ENCODE data around the gene CASTOR2. TPM values are rescaled to one million over a fixed set of nuclear protein-coding genes. Genes with fewer than 3 reads are reported as not detected.
"Not testable (repeated sequence)": the region's sequence is repeated elsewhere in the genome, so short reads cannot be mapped to it uniquely, and the experiment has no call there.

Gene CASTOR2
- total RNA-seq, 2 donors from 2014 or later: 65.0 to 67.8 TPM

DNA sequence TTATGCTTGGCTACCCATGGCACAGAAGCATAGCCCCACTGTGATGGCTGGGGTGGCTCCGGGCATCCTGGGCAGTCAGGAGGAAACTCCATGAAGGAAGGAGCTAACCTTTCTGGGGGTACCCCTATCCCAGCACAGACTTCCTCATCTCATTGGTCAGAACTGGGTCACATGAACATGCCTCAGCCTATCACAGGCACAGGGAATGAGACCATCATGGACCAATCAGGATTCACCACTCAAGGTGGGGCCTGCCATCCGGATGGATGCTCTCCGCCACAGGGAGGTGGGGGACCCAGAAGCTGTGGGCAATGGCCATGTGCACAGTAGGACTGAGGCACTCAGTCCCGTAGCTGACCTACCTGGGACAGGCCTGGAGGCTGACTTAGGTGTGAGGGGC lies 6.9 kb downstream of the CASTOR2 start:
- not testable (repeated sequence) for DNase-seq (ENCODE audit: low spot score); H3K4me3 ChIP-seq; H3K36me3 ChIP-seq; H3K27ac ChIP-seq; H3K27me3 ChIP-seq; H3K4me1 ChIP-seq; H3K9me3 ChIP-seq

DNA sequence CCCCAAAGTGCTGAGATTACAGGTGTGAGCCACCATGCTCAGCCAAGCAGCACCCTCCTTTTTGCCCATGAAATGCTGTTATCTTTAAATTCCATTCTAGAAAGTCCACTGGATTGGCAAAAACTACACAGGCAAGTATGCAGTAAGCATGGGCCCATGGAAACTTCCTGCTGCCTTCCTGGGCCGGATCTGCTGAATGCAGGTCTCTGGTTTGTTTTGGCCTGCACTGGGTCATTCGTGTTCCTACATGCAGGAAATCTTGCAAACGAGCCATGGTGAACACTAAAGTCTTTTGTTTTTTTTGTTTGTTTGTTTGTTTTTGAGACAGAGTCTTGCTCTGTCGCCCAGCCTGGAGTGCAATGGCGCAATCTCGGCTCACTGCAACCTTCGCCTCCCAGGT lies 7.9 kb downstream of the CASTOR2 start:
- not testable (repeated sequence) for H3K27ac ChIP-seq; H3K9me3 ChIP-seq; H3K4me1 ChIP-seq; DNase-seq (ENCODE audit: low spot score); H3K36me3 ChIP-seq; H3K4me3 ChIP-seq; H3K27me3 ChIP-seq

DNA sequence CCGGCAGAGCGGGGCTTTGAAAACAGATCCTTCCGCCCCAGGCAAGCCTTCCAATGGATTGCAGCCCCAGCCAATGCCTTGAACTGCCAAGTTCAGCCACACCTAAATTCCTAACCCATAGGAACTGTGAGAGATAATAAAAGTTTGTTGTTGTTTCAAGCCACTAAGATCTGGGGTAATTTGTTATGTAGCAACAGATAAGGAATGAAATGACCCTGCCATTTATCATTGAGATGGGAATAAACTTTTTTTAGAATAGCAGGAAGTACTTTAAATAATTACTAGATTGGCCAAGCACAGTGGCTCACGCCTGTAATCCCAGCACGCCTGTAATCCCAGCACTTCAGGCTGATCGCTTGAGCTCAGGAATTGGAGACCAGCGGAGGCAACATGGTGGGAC lies 11.5 kb downstream of the CASTOR2 start:
- H3K4me1 ChIP-seq; H3K4me3 ChIP-seq; H3K9me3 ChIP-seq; H3K27ac ChIP-seq; H3K27me3 ChIP-seq; H3K36me3 ChIP-seq; DNase-seq (ENCODE audit: low spot score): not testable (repeated sequence)

DNA sequence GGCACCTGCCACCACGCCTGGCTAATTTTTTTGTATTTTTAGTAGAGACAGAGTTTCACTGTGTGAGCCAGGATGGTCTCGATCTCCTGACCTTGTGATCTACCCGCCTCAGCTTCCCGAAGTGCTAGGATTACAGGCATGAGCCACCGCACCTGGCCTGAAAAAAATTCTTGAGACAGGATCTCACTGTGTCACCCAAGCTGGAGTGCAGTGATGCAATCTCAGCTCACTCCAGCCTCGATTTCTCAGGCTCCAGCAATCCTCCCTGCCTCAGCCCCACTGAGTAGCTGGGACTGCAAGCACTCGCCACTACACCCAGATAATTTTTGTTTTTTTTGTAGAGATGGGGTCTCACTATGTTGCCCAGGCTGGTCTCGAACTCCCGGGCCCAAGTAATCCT lies 13.0 kb downstream of the CASTOR2 start:
- not testable (repeated sequence) for H3K9me3 ChIP-seq; H3K36me3 ChIP-seq; H3K4me3 ChIP-seq; DNase-seq (ENCODE audit: low spot score); H3K4me1 ChIP-seq; H3K27me3 ChIP-seq; H3K27ac ChIP-seq

DNA sequence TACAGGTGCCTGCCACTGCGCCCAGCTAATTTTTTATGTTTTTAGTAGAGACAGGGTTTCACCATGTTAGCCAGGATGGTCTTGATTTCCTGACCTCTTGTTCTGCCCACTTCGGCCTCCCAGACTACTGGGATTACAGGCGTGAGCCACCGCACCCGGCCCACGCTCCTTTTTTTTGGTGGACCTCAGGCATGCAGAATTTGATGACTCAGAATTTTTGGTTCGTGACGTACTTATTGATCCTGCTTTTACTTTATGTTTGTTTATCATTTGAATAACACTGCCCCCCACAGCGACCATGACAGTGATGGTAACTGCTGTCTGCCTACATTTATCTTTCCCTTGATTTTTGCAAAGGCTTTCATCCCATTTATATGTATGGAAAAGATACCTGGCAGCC lies 23.9 kb downstream of the CASTOR2 start:
- not testable (repeated sequence) for H3K27me3 ChIP-seq; DNase-seq (ENCODE audit: low spot score); H3K4me3 ChIP-seq; H3K27ac ChIP-seq; H3K9me3 ChIP-seq; H3K4me1 ChIP-seq; H3K36me3 ChIP-seq

DNA sequence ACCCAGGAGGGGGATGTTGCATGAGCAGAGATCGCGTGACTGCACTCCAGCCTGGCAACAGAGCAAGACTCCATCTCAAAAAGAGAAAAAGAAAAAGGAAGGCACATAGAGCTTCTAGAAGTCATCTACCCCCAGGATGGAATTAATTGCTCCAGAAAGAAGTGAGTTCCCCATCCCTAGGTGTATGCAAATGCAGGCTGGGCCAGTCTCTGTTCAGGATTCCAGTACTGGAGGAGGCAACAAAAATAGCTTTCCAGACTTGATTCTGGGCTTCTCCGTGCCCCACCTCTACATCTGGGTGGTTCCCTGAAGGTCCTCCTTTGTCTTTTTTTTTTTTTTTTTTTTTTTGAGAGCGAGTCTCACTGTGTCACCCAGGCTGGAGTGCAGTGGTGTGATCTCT lies 28.6 kb downstream of the CASTOR2 start:
- no peak overlapping the region for H3K4me3 ChIP-seq
- H3K9me3 ChIP-seq: no peaks in the 10 kb centered on the region
- peaks cover 0 to 30% of the 10 kb centered on the region in 2 donors for H3K4me1 ChIP-seq
- peak overlapping the region; percentile 75 to 89 for H3K27ac ChIP-seq
- no peak for DNase-seq (ENCODE audit: low spot score)
- TF ChIP-seq, protein P1, sequence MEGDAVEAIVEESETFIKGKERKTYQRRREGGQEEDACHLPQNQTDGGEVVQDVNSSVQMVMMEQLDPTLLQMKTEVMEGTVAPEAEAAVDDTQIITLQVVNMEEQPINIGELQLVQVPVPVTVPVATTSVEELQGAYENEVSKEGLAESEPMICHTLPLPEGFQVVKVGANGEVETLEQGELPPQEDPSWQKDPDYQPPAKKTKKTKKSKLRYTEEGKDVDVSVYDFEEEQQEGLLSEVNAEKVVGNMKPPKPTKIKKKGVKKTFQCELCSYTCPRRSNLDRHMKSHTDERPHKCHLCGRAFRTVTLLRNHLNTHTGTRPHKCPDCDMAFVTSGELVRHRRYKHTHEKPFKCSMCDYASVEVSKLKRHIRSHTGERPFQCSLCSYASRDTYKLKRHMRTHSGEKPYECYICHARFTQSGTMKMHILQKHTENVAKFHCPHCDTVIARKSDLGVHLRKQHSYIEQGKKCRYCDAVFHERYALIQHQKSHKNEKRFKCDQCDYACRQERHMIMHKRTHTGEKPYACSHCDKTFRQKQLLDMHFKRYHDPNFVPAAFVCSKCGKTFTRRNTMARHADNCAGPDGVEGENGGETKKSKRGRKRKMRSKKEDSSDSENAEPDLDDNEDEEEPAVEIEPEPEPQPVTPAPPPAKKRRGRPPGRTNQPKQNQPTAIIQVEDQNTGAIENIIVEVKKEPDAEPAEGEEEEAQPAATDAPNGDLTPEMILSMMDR (IDR thresholded peaks at IDR 0.05): no peak
- H3K27me3 ChIP-seq: no peaks in the 10 kb centered on the region
- H3K36me3 ChIP-seq: no peaks in the 10 kb centered on the region

DNA sequence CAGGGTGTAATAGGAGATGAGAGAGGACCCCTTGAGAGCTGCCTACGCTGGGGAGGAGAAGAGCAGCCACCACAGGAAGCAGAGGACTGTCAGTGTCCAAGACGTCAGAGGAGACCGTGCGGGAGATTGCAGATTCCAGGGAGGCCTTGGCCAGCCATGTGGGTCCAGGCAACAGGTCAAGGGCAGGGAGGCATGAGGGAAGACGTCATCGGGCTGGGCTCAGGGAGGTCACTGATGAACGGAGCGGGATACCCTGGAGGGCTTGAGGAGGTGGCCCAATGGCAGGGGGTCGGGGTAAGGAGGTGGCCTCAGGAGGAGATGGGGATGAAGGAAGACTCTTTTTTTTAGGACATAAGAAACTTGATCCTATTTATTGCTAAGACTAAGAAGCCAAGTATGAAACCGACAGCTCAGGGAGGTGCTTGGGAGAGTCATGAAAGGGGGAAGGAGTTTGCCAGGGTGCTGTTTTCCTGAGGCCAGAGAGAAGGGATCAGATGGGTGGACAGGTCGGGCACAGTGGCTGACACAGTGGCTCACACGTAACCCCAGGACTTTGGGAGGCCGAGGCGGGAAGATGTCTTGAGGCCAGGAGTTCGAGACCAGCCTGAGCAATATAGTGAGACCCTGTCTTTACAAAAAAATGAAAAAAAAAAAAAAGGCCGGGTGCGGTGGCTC lies 30.5 kb downstream of the CASTOR2 start:
- H3K36me3 ChIP-seq; H3K9me3 ChIP-seq; H3K4me3 ChIP-seq; DNase-seq (ENCODE audit: low spot score); H3K27me3 ChIP-seq: not testable (repeated sequence)
- Histone ChIP-seq H3K4me1 (peaks cover 0 to 30% of the 10 kb centered on the region in 2 donors), H3K27ac (peak overlapping the region; percentile 75 to 89)

DNA sequence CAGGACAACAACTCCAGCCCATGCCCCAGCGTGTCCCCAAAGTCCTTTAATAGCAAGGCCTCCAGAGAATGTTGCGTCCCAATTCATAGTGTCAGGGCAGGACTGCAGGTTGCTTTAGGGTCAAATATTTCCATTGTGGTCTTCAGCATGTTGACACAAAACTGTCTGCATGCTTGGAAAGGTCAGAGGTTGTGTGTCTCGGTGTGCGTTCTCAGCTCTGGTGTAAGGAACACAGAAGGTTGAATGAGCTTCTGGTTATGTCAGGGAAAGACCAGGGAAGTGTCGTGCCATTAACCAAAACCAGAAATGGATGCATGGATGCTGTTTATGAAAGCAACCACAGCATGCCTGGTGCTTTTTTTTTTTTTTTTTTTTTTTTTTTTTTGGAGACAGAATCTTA lies 31.9 kb downstream of the CASTOR2 start:
- Histone ChIP-seq H3K4me1 (peaks cover 0 to 41% of the 10 kb centered on the region in 2 donors), H3K27ac (peak overlapping the region; percentile 75 to 89)
- not testable (repeated sequence) for H3K9me3 ChIP-seq; H3K4me3 ChIP-seq; H3K36me3 ChIP-seq; H3K27me3 ChIP-seq; DNase-seq (ENCODE audit: low spot score)

DNA sequence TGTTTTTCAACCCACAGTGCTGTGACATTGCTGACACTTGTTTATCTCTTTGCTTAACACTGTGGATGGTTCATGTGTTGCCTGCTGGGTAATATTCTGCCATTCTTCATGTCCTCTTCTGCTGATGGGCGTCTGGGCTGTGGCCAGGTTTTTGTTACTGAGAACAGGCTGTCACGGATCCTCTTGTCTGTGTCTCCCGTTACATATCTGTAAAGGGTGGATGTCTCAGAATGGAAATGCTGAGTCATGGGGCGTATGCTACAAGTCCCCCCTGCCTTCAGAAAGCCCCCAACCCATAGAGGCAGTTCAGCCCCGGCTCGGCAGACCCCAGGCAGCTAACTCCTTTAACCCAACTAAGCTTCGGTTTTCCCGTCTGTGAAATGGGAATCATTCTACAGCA lies 33.3 kb downstream of the CASTOR2 start:
- Histone ChIP-seq H3K4me1 (peaks cover 0 to 40% of the 10 kb centered on the region in 2 donors), H3K27ac (peak overlapping the region; percentile 75 to 89)
- DNase-seq (ENCODE audit: low spot score): peak; percentile 66
- H3K27me3 ChIP-seq, H3K36me3 ChIP-seq, H3K4me3 ChIP-seq, H3K9me3 ChIP-seq: not testable (repeated sequence)

DNA sequence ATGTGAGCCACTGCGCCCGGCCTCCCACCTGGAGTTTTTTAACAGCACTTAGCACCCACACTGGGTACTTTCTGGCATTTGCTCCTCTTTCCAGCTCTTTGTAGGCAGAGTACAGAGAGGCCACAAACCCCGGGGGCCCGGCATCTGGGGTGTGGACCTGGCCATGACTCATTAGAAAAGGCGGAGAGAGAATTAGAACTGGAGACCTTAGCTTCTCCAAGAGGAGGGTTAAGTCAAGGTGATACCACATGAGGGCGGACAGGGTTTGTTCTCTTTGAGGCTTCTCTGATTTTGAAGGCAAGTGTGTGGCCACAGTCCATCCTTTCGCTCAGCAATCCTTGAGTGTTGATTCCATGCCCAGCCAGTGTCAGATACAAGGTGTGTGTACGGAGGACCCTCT lies 36.9 kb downstream of the CASTOR2 start:
- peak overlapping the region; percentile 33 to 48 for H3K27ac ChIP-seq
- H3K4me1 ChIP-seq: peaks cover 0 to 38% of the 10 kb centered on the region in 2 donors
- DNase-seq (ENCODE audit: low spot score): not testable (repeated sequence)

More for the DNA sequence above, 36.9 kb downstream of the CASTOR2 start:
- H3K27me3 ChIP-seq, H3K4me3 ChIP-seq, H3K36me3 ChIP-seq, H3K9me3 ChIP-seq: not testable (repeated sequence)
